SK-N-SH treated with all-trans-retinoic acid at 6 μM for 48 hours (cell line): ENCODE data around the gene SYT8.

ENCODE experiments used
- ATAC-seq: fragments of 200-7000 bp; cut with Tn5 transposase; 3 replicates; pipeline ENCODE4 v1.9.1; 2020; ENCODE audit warnings: mild to moderate bottlenecking, moderate library complexity
- ARNTL ChIP-seq: fragments of 450-650 bp; formaldehyde crosslinking; IDR thresholded peaks from 2 replicates; pipeline ENCODE4 v1.5.0; 2020; ENCODE audit warnings: low read depth, mild to moderate bottlenecking, moderate library complexity, borderline replicate concordance
- BACH2 ChIP-seq: fragments of 250-450 bp; sonication (Bioruptor Pico); IDR thresholded peaks from 2 replicates; pipeline ENCODE4 v1.9.0; 2021; ENCODE audit warnings: mild to moderate bottlenecking, borderline replicate concordance
- CREB5 ChIP-seq: fragments of 250-450 bp; sonication (Bioruptor Pico); IDR thresholded peaks from 2 replicates; pipeline ENCODE4 v1.5.1; 2020; ENCODE audit warnings: low read depth, mild to moderate bottlenecking, moderate library complexity
- CSDC2 ChIP-seq: fragments of 250-450 bp; sonication (Bioruptor Pico); IDR thresholded peaks from 2 replicates; pipeline ENCODE4 v1.5.0; 2020; ENCODE audit warnings: mild to moderate bottlenecking, moderate library complexity
- CSRNP3 ChIP-seq: fragments of 250-450 bp; sonication (Bioruptor Pico); IDR thresholded peaks from 2 replicates; pipeline ENCODE4 v1.5.1; 2021; ENCODE audit warnings: mild to moderate bottlenecking, moderate library complexity
- ESRRG ChIP-seq: fragments of 250-450 bp; sonication (Bioruptor Pico); IDR thresholded peaks from 2 replicates; pipeline ENCODE4 v1.6.1; 2021; ENCODE audit warnings: mild to moderate bottlenecking
- GLIS3 ChIP-seq: fragments of 250-450 bp; sonication (Bioruptor Pico); IDR thresholded peaks from 2 replicates; pipeline ENCODE4 v1.5.0; 2020; ENCODE audit warnings: mild to moderate bottlenecking, moderate library complexity
- ISL1 ChIP-seq: fragments of 250-450 bp; sonication (Bioruptor Pico); IDR thresholded peaks from 2 replicates; pipeline ENCODE4 v2.1.2; 2022; ENCODE audit warnings: mild to moderate bottlenecking, moderate library complexity
- OSR1 ChIP-seq: fragments of 250-450 bp; sonication (Bioruptor Pico); IDR thresholded peaks from 2 replicates; pipeline ENCODE4 v1.8.0; 2022; ENCODE audit warnings: moderate library complexity, mild to moderate bottlenecking, inconsistent platforms
- PATZ1 ChIP-seq: fragments of 250-450 bp; sonication (Bioruptor Pico); IDR thresholded peaks from 2 replicates; pipeline ENCODE4 v1.8.0; 2020; ENCODE audit warnings: mild to moderate bottlenecking, moderate library complexity, borderline replicate concordance
- POU6F1 ChIP-seq: fragments of 250-450 bp; sonication (Bioruptor Pico); IDR thresholded peaks from 2 replicates; pipeline ENCODE4 v1.8.0; 2021; ENCODE audit warnings: low read depth, mild to moderate bottlenecking, moderate library complexity, borderline replicate concordance
- PPARA ChIP-seq: fragments of 250-450 bp; sonication (Bioruptor Pico); IDR thresholded peaks from 2 replicates; pipeline ENCODE4 v1.5.0; 2020; ENCODE audit warnings: mild to moderate bottlenecking, borderline replicate concordance
- RARB ChIP-seq: fragments of 250-450 bp; sonication (Bioruptor Pico); IDR thresholded peaks from 2 replicates; pipeline ENCODE4 v1.8.0; 2021; ENCODE audit warnings: mild to moderate bottlenecking, moderate library complexity
- SNAI2 ChIP-seq: fragments of 250-450 bp; sonication (Bioruptor Pico); IDR thresholded peaks from 2 replicates; pipeline ENCODE4 v1.5.0; 2020; ENCODE audit warnings: mild to moderate bottlenecking, moderate library complexity
- TSHZ2 ChIP-seq: fragments of 250-450 bp; sonication (Bioruptor Pico); IDR thresholded peaks from 2 replicates; pipeline ENCODE4 v1.5.0; 2020; ENCODE audit warnings: mild to moderate bottlenecking, moderate library complexity
- ZC3H10 ChIP-seq: fragments of 250-450 bp; sonication (Bioruptor Pico); IDR thresholded peaks from 2 replicates; pipeline ENCODE4 v1.5.1; 2021; ENCODE audit warnings: mild to moderate bottlenecking, moderate library complexity
- ZFP30 ChIP-seq: fragments of 450-650 bp; formaldehyde crosslinking; IDR thresholded peaks from 2 replicates; pipeline ENCODE4 v1.5.0; 2022; ENCODE audit warnings: mild to moderate bottlenecking, moderate library complexity
- ZNF565 ChIP-seq: fragments of 450-650 bp; formaldehyde crosslinking; conservative IDR thresholded peaks from 2 replicates; pipeline ENCODE4 v1.5.0; 2020; ENCODE audit warnings: low read depth, mild to moderate bottlenecking, moderate library complexity
- ZNF70 ChIP-seq: fragments of 450-650 bp; formaldehyde crosslinking; IDR thresholded peaks from 2 replicates; pipeline ENCODE4 v1.5.0; 2020; ENCODE audit warnings: mild to moderate bottlenecking, moderate library complexity
- ZNF8 ChIP-seq: fragments of 450-650 bp; formaldehyde crosslinking; IDR thresholded peaks from 2 replicates; pipeline ENCODE4 v1.5.0; 2020; ENCODE audit warnings: mild to moderate bottlenecking, moderate library complexity

The SYT8 gene

GRCh38 chr11:1824221-1825038 is 10.4 kb upstream of the SYT8 start:
- TF ChIP-seq ESRRG (CRISPR knock-in tag) (no peak), BACH2 (CRISPR knock-in tag) (no peak), TSHZ2 (CRISPR knock-in tag) (no peak), ZNF70 (CRISPR knock-in tag) (no peak), ISL1 (CRISPR knock-in tag) (no peak), ZC3H10 (no peak), PPARA (no peak), PATZ1 (no peak), RARB (CRISPR knock-in tag) (no peak), ARNTL (CRISPR knock-in tag) (no peak), SNAI2 (CRISPR knock-in tag) (no peak), CSRNP3 (CRISPR knock-in tag) (no peak), CSDC2 (CRISPR knock-in tag) (no peak), CREB5 (CRISPR knock-in tag) (no peak), POU6F1 (CRISPR knock-in tag) (no peak), ZFP30 (CRISPR knock-in tag) (no peak), ZNF8 (no peak), GLIS3 (CRISPR knock-in tag) (no peak), OSR1 (CRISPR knock-in tag) (no peak)
- no peak for ATAC-seq

- ATAC-seq, result no peak
- TF ChIP-seq CSDC2 (CRISPR knock-in tag) (no peak), ZNF565 (CRISPR knock-in tag) (no peak)
These were observed 9.6 kb upstream of the SYT8 start for GRCh38 chr11:1825039-1825740.

- TF ChIP-seq PATZ1 (no peak), PPARA (no peak), OSR1 (CRISPR knock-in tag) (no peak), SNAI2 (CRISPR knock-in tag) (no peak), CSRNP3 (CRISPR knock-in tag) (no peak)
- TF ChIP-seq, all 23 proteins: peak for 0
- no peak for ATAC-seq
These were observed 8.9 kb upstream of the SYT8 start for GRCh38 chr11:1825785-1826451.
